Measurements from ENCODE around the gene RDM1. TPM values are rescaled to one million over a fixed set of nuclear protein-coding genes. Genes with fewer than 3 reads are reported as not detected.

The RDM1 gene
- polyA plus RNA-seq, 1 experiment = 0.17 TPM

DNA sequence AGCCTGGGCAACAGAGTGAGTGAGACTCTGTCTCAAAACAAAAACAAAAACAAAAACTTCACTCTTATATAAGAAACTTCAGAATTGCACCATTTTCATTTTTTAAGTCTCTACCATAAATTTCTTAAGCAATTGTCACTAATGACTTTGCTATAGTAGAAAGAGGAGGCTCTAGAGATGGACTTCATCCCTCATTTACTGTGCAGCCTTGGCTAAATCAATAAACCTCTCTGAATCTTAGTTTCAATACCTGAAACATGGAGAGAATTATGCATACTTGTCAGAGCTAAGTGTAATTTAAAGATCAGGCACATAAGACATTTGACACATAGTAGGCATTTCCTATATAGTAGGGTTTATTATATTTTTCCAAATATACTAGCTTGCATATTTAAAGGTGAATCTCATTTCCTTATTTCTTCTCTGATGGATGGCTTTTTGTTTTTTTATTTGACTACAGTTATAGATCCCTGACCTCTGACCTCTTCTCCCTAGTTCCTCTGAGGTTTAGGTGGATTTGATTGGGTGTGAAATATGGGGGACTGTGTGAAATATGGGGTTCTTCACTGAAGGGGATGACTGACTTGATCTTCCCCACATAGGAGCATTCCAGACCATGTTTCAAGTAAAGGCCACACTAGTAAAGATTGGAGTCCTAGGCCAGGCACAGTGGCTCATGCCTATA is 53.1 kb downstream of the RDM1 start:
- H3K4me3 ChIP-seq (ENCODE audit: low read depth, low read length) = no peak overlapping the region
- no peaks in the 10 kb centered on the region for H3K27me3 ChIP-seq (ENCODE audit: control insufficient read depth, insufficient read depth, low read length)
- TF ChIP-seq CTCF (IDR thresholded peaks at IDR 0.05; ENCODE audit: insufficient read depth, low read depth, low read length) = no peak
- DNase-seq (ENCODE audit: low read depth) = no peak
- POLR2A ChIA-PET = no interaction called here
- CTCF ChIA-PET = interaction anchor here (0.6 kb wide), 1 partner anchor 35 kb away, joined by 4 read pairs; no protein-coding TSS in a partner anchor
- no peaks in the 10 kb centered on the region for H3K36me3 ChIP-seq (ENCODE audit: control insufficient read depth, insufficient read depth, low read length)

DNA sequence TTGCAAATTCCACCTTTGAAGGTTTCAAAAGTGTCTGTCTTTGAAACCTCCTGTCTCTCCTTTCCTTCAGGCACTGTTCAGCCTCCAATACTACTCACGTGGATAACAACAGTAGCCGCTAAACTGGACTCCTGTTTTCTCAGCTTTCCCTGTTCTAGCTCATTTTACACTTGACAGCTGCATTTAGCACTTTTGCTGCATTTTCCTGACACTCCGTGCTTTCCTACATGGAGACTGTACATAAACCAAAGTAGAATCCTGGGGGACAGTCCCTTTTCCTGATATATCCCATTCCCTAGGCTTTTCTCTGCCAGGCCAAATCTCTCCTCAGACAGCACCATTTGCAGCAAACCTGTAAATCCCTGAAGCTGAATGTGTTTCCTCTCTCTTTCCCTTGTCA is 54.0 kb downstream of the RDM1 start:
- H3K4me3 ChIP-seq (ENCODE audit: low read depth, low read length) = no peak overlapping the region
- ChIA-PET POLR2A (no interaction called here), CTCF (interaction anchor here (1.1 kb wide), 1 partner anchor 29 kb away, joined by 4 read pairs; no protein-coding TSS in a partner anchor)
- H3K27me3 ChIP-seq (ENCODE audit: control insufficient read depth, insufficient read depth, low read length) = no peaks in the 10 kb centered on the region
- TF ChIP-seq CTCF (IDR thresholded peaks at IDR 0.05; ENCODE audit: insufficient read depth, low read depth, low read length) = no peak
- H3K36me3 ChIP-seq (ENCODE audit: control insufficient read depth, insufficient read depth, low read length) = no peaks in the 10 kb centered on the region
- no peak for DNase-seq (ENCODE audit: low read depth)

DNA sequence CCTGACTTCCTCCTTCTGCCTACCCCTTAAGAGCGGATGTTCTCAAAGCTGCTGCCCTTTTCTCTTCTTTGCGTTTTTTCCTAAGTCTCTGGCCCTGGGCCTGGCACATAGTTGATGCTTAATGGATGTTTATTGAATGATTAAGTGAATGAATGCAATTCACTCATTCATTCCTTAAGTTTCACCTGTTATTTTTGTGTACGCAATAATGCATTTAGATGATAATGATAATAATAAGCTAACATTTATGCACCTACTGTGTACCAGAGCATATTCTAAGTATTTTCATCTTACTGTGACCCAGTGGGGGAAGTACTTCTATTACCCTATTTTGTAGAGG is 54.8 kb downstream of the RDM1 start:
- TF ChIP-seq CTCF (IDR thresholded peaks at IDR 0.05; ENCODE audit: insufficient read depth, low read depth, low read length) = no peak
- ChIA-PET CTCF (interaction anchor here (1.1 kb wide), 1 partner anchor 29 kb away, joined by 4 read pairs; no protein-coding TSS in a partner anchor), POLR2A (no interaction called here)
- H3K27me3 ChIP-seq (ENCODE audit: control insufficient read depth, insufficient read depth, low read length) = no peaks in the 10 kb centered on the region
- H3K4me3 ChIP-seq (ENCODE audit: low read depth, low read length) = no peak overlapping the region
- DNase-seq (ENCODE audit: low read depth) = no peak
- no peaks in the 10 kb centered on the region for H3K36me3 ChIP-seq (ENCODE audit: control insufficient read depth, insufficient read depth, low read length)

DNA sequence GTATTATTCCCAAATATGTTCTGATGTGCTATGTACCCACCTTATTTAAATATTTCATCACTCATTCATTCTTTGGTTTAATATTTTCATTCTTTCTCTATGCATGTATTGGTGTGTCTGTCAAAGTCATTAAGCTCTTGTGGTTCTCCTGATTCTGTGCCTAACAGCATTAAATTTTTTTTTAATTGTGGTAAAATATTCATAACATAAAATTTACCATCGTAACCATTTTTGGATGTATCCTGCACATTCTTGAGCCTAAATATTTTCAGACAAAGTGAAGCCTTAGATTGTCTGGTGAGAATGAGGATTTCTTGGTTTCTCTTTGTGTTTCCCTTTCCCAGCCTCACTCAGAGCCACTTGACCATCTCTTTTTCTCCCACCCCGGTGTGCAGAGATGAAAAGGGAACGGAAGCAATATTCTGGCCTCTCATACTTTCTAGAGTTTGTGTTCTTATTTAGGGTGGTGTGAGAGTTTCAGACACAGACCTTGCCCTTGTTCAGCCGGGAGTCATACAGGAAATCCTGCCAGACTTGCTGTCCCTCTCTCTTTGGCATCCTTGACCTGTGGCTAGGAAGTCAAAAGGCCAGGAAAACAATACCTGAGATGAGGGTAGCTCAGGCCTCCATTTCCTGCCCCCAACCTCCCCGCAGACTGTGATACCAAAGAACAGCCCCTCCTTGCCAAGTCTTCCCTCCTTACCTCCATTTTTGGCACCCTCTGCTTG is 55.3 kb downstream of the RDM1 start:
- TF ChIP-seq CTCF (IDR thresholded peaks at IDR 0.05; ENCODE audit: insufficient read depth, low read depth, low read length) = no peak
- no peaks in the 10 kb centered on the region for H3K27me3 ChIP-seq (ENCODE audit: control insufficient read depth, insufficient read depth, low read length)
- ChIA-PET CTCF (interaction anchor here (0.7 to 1.4 kb wide), 2 partner anchors 9 to 1152 kb away, joined by 3 read pairs; no protein-coding TSS in a partner anchor), POLR2A (no interaction called here)
- H3K36me3 ChIP-seq (ENCODE audit: control insufficient read depth, insufficient read depth, low read length) = no peaks in the 10 kb centered on the region
- H3K4me3 ChIP-seq (ENCODE audit: low read depth, low read length) = no peak overlapping the region
- no peak for DNase-seq (ENCODE audit: low read depth)

DNA sequence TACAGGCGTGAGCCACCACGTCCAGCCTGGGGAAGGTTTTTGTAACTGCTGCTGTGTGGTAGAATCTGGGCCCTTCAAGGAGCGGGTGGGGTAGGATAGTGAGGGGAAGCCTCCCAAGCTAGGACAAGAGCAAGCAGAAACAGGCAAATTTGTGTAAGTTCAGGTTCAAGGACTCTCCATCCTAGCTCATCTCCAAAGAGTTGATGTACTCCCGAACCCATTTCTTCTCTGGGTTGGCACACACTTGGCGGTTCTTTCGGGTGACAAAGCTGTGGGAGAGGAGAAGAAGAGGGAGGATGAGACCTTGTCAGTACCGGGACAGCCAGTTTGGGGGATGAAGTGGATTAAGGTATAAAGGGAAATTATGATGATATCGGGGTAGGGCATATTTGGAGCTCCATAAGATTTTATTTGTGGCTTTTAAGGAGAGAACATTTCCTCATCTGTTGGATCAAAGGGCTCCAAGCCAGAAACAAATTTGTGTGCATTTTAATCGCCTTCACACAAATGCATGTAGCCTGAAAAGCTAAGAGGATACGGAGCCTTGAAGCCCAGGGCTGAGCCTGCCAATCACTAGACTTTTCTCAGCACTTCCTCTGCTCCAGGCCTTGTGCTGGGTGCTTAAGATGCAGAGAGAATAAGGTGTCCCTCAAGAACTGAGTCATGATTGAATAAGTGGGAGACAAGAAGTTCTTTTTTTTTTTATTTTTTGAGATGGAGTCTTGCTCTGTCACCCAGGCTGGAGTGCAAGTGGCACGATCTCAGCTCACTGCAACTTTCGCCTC is 58.2 kb downstream of the RDM1 start:
- Histone ChIP-seq H3K4me3 (ENCODE audit: low read depth, low read length) (no peak overlapping the region), H3K27me3 (ENCODE audit: control insufficient read depth, insufficient read depth, low read length) (no peaks in the 10 kb centered on the region), H3K36me3 (ENCODE audit: control insufficient read depth, insufficient read depth, low read length) (no peaks in the 10 kb centered on the region)
- ChIA-PET POLR2A (no interaction called here), CTCF (interaction anchor here (1.6 kb wide), 1 partner anchor 23 kb away, joined by 8 read pairs; no protein-coding TSS in a partner anchor)
- no peak for TF ChIP-seq CTCF (IDR thresholded peaks at IDR 0.05; ENCODE audit: insufficient read depth, low read depth, low read length)
- DNase-seq (ENCODE audit: low read depth) = no peak

All from BJ (cell line).